HepG2 (cell line): ENCODE results near the gene DPEP3. TPM values are rescaled to one million over a fixed set of nuclear protein-coding genes. Genes with fewer than 3 reads are reported as not detected.

Experiments
- ETV6 ChIP-seq: sonication (generic); formaldehyde crosslinking; conservative IDR thresholded peaks from 2 replicates; pipeline ENCODE4 v1.4.0; 2020; ENCODE audit warnings: missing genetic modification reagents
- HES4 ChIP-seq: sonication (generic); formaldehyde crosslinking; IDR thresholded peaks from 2 replicates; pipeline ENCODE4 v1.9.0; 2021; ENCODE audit warnings: mild to moderate bottlenecking, missing genetic modification reagents, borderline replicate concordance
- HOXA5 ChIP-seq: sonication (generic); formaldehyde crosslinking; IDR thresholded peaks from 2 replicates; pipeline ENCODE4 v1.4.0; 2020; ENCODE audit warnings: missing genetic modification reagents
- MXI1 ChIP-seq: IDR thresholded peaks from 3 replicates; pipeline ENCODE4 v1.6.1; 2012; ENCODE audit warnings: low read depth, low read length, inconsistent platforms, borderline replicate concordance
- NR2C2 ChIP-seq: sonication (generic); formaldehyde crosslinking; IDR thresholded peaks from 2 replicates; pipeline ENCODE4 v1.4.0; 2020; ENCODE audit warnings: missing genetic modification reagents, mild to moderate bottlenecking, moderate library complexity, borderline replicate concordance
- NR2F2 ChIP-seq: IDR thresholded peaks from 2 replicates; pipeline ENCODE4 v1.6.1; 2012; ENCODE audit warnings: low read depth, inconsistent platforms, borderline replicate concordance
- SP2 ChIP-seq: sonication (generic); formaldehyde crosslinking; IDR thresholded peaks from 2 replicates; pipeline ENCODE4 v1.5.1; 2020; ENCODE audit warnings: mild to moderate bottlenecking, missing genetic modification reagents
- YEATS4 ChIP-seq: sonication (generic); formaldehyde crosslinking; IDR thresholded peaks from 2 replicates; pipeline ENCODE4 v1.4.0; 2020; ENCODE audit warnings: missing genetic modification reagents, borderline replicate concordance
- ZIK1 ChIP-seq: sonication (generic); formaldehyde crosslinking; IDR thresholded peaks from 2 replicates; pipeline ENCODE4 v1.5.0; 2020; ENCODE audit warnings: mild to moderate bottlenecking, low read depth, missing genetic modification reagents, borderline replicate concordance
- ZNF253 ChIP-seq: sonication (generic); formaldehyde crosslinking; IDR thresholded peaks from 2 replicates; pipeline ENCODE4 v1.8.0; 2022; ENCODE audit warnings: mild to moderate bottlenecking, missing genetic modification reagents, borderline replicate concordance
- ZNF724P ChIP-seq: sonication (generic); formaldehyde crosslinking; IDR thresholded peaks from 2 replicates; pipeline ENCODE4 v1.8.0; 2022; ENCODE audit warnings: missing genetic modification reagents, borderline replicate concordance
- polyA plus RNA-seq, 8 experiments: library from polyadenylated mRNA; depleted of rRNA in 3 of 8; stranded (reverse) in 7 of 8; unstranded in 1 of 8; fragments of >200 nt; fragmentation: Illumina TruSeq in 4 of 8; extraction: Trizol in 4 of 8; gene quantifications; 2 replicates each; pipeline versions ENCODE4 v1.2.1 to v1.2.3, GENCODE V29; 2011 to 2016; ENCODE audit warnings: low read depth in 4 of 8, missing spikeins in 1 of 8, mixed read lengths in 1 of 8; ENCODE audit not compliant: insufficient read depth in 1 of 8
- total RNA-seq, 5 experiments: library from RNA; depleted of rRNA; stranded (reverse); fragments of >200 nt; fragmentation: Illumina TruSeq; extraction: Trizol; gene quantifications; 2 replicates each; pipeline ENCODE4 v1.2.3, GENCODE V29; 2016; ENCODE audit warnings: low read depth in 1 of 5
- TF ChIP-seq, protein P1 (sequence below): IDR thresholded peaks from 2 replicates; pipeline ENCODE4 v1.6.1; 2016; ENCODE audit warnings: mild to moderate bottlenecking
- TF ChIP-seq, protein P2 (sequence below): sonication (generic); formaldehyde crosslinking; IDR thresholded peaks from 2 replicates; pipeline ENCODE4 v1.4.0; 2020; ENCODE audit warnings: low read depth, missing genetic modification reagents
- TF ChIP-seq, protein P3 (sequence below): sonication (generic); formaldehyde crosslinking; IDR thresholded peaks from 2 replicates; pipeline ENCODE4 v1.4.0; 2020; ENCODE audit warnings: missing genetic modification reagents; ENCODE audit errors: not compliant biosample characterization
- TF ChIP-seq, protein P4 (sequence below): IDR thresholded peaks from 2 replicates; pipeline ENCODE4 v1.6.1; 2016; ENCODE audit warnings: control low read depth
- TF ChIP-seq, protein P5 (sequence below): sonication (generic); formaldehyde crosslinking; IDR thresholded peaks from 2 replicates; pipeline ENCODE4 v1.5.0; 2020; ENCODE audit warnings: missing genetic modification reagents, mild to moderate bottlenecking, borderline replicate concordance
- TF ChIP-seq, protein P6 (sequence below): sonication (generic); formaldehyde crosslinking; IDR thresholded peaks from 2 replicates; pipeline ENCODE4 v1.8.0; 2022; ENCODE audit warnings: mild to moderate bottlenecking, missing genetic modification reagents, moderate library complexity
- TF ChIP-seq, protein P7 (sequence below): sonication (generic); formaldehyde crosslinking; IDR thresholded peaks from 2 replicates; pipeline ENCODE4 v1.4.0; 2020; ENCODE audit warnings: mild to moderate bottlenecking, missing genetic modification reagents

The DPEP3 gene
- total and polyA plus RNA-seq, 2 of the 13 experiments (the other 11 are each of a cell fraction or from before 2014, with no cell fraction given), result not detected

DNA sequence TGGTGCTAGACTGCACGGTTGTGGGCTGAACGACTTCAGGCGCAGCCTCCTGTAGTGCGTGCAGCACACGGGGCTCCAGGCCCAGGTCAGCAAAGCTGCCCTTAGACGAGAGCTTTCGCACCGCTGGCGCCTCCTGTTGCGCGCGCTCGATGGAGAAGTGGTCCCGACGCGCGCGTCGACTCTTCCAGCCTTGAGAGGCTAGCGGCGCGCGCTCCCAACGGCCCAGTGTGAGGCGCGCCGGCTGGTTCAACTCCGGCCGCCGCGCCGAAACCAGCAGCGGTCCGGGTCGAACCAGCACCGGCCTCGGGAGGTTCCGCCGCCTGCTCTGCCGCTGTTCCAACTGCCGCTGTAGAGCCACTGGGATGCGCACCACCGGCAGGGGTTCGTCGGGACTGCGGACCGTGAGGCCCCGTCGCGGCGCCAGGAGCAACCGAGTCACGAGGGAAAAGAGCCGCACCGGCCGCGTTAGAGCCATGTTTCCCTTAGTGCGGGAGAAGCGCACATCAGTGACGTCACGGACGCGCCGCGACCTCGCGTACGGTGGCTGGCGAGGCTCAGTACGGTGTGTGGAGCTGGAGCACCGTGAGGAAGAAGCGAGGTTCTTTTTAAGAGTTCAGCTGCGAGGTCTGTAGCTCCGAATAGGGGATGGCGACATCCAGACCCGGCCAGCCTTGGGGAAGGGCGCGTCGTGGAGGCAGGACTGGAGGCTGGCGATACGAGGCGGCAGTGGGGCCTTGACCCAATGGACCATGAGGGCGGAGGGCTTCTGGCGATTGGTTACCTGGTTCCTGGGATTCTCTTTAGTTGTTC lies 42.6 kb upstream of the DPEP3 start, which contains the start of the genes DDX28 and DUS2 (continued):
- TF ChIP-seq YEATS4 (CRISPR knock-in tag) (peak; percentile 96), HOXA5 (peak; percentile 78), ZNF724P (CRISPR knock-in tag) (no peak), SP2 (CRISPR knock-in tag) (peak; percentile 56), NR2F2 (peak; percentile 70; the same call in 1 of the 2 replicates), ETV6 (CRISPR knock-in tag) (no peak), HES4 (CRISPR knock-in tag) (peak; percentile 72), ZNF253 (CRISPR knock-in tag) (peak; percentile 86), MXI1 (peak; percentile 96; the same call in 2 of the 3 replicates), NR2C2 (CRISPR knock-in tag) (peak; percentile 98), ZIK1 (CRISPR knock-in tag) (peak; percentile 82)
- TF ChIP-seq, protein P1, sequence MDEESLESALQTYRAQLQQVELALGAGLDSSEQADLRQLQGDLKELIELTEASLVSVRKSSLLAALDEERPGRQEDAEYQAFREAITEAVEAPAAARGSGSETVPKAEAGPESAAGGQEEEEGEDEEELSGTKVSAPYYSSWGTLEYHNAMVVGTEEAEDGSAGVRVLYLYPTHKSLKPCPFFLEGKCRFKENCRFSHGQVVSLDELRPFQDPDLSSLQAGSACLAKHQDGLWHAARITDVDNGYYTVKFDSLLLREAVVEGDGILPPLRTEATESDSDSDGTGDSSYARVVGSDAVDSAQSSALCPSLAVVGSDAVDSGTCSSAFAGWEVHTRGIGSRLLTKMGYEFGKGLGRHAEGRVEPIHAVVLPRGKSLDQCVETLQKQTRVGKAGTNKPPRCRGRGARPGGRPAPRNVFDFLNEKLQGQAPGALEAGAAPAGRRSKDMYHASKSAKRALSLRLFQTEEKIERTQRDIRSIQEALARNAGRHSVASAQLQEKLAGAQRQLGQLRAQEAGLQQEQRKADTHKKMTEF (CRISPR knock-in tag), result peak; percentile 95; the same call in 1 of the 2 replicates
- TF ChIP-seq, protein P2, sequence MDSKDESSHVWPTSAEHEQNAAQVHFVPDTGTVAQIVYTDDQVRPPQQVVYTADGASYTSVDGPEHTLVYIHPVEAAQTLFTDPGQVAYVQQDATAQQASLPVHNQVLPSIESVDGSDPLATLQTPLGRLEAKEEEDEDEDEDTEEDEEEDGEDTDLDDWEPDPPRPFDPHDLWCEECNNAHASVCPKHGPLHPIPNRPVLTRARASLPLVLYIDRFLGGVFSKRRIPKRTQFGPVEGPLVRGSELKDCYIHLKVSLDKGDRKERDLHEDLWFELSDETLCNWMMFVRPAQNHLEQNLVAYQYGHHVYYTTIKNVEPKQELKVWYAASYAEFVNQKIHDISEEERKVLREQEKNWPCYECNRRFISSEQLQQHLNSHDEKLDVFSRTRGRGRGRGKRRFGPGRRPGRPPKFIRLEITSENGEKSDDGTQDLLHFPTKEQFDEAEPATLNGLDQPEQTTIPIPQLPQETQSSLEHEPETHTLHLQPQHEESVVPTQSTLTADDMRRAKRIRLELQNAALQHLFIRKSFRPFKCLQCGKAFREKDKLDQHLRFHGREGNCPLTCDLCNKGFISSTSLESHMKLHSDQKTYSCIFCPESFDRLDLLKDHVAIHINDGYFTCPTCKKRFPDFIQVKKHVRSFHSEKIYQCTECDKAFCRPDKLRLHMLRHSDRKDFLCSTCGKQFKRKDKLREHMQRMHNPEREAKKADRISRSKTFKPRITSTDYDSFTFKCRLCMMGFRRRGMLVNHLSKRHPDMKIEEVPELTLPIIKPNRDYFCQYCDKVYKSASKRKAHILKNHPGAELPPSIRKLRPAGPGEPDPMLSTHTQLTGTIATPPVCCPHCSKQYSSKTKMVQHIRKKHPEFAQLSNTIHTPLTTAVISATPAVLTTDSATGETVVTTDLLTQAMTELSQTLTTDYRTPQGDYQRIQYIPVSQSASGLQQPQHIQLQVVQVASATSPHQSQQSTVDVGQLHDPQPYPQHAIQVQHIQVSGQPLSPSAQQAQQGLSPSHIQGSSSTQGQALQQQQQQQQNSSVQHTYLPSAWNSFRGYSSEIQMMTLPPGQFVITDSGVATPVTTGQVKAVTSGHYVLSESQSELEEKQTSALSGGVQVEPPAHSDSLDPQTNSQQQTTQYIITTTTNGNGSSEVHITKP (CRISPR knock-in tag), result peak; percentile 86
- TF ChIP-seq, protein P3, sequence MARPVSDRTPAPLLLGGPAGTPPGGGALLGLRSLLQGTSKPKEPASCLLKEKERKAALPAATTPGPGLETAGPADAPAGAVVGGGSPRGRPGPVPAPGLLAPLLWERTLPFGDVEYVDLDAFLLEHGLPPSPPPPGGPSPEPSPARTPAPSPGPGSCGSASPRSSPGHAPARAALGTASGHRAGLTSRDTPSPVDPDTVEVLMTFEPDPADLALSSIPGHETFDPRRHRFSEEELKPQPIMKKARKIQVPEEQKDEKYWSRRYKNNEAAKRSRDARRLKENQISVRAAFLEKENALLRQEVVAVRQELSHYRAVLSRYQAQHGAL (CRISPR knock-in tag), result peak; percentile 75
- TF ChIP-seq, protein P4, sequence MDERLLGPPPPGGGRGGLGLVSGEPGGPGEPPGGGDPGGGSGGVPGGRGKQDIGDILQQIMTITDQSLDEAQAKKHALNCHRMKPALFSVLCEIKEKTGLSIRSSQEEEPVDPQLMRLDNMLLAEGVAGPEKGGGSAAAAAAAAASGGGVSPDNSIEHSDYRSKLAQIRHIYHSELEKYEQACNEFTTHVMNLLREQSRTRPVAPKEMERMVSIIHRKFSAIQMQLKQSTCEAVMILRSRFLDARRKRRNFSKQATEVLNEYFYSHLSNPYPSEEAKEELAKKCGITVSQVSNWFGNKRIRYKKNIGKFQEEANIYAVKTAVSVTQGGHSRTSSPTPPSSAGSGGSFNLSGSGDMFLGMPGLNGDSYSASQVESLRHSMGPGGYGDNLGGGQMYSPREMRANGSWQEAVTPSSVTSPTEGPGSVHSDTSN (CRISPR knock-in tag), result no peak
- TF ChIP-seq, protein P5, sequence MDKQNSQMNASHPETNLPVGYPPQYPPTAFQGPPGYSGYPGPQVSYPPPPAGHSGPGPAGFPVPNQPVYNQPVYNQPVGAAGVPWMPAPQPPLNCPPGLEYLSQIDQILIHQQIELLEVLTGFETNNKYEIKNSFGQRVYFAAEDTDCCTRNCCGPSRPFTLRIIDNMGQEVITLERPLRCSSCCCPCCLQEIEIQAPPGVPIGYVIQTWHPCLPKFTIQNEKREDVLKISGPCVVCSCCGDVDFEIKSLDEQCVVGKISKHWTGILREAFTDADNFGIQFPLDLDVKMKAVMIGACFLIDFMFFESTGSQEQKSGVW (CRISPR knock-in tag), result no peak
- TF ChIP-seq, protein P6, sequence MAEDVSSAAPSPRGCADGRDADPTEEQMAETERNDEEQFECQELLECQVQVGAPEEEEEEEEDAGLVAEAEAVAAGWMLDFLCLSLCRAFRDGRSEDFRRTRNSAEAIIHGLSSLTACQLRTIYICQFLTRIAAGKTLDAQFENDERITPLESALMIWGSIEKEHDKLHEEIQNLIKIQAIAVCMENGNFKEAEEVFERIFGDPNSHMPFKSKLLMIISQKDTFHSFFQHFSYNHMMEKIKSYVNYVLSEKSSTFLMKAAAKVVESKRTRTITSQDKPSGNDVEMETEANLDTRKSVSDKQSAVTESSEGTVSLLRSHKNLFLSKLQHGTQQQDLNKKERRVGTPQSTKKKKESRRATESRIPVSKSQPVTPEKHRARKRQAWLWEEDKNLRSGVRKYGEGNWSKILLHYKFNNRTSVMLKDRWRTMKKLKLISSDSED (CRISPR knock-in tag), result peak; percentile 69; the same call in 1 of the 2 replicates
- TF ChIP-seq, protein P7, sequence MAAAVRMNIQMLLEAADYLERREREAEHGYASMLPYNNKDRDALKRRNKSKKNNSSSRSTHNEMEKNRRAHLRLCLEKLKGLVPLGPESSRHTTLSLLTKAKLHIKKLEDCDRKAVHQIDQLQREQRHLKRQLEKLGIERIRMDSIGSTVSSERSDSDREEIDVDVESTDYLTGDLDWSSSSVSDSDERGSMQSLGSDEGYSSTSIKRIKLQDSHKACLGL, result peak; percentile 97
